GM18867 (cell line): Measurements from ENCODE around the gene CDH23.

ENCODE experiments used
- ATAC-seq: cut with Tn5 transposase; IDR thresholded peaks from one replicate; pipeline ENCODE4 v1.9.1; 2021; ENCODE audit warnings: mild to moderate bottlenecking, moderate library complexity; ENCODE audit not compliant: unreplicated experiment

The CDH23 gene

GRCh38 chr10:71852355-71852937 is 455.7 kb downstream of the CDH23 start:
- ATAC-seq = no peak

- no peak for ATAC-seq
Observed at GRCh38 chr10:71854031-71854430, 457.3 kb downstream of the CDH23 start.

DNA sequence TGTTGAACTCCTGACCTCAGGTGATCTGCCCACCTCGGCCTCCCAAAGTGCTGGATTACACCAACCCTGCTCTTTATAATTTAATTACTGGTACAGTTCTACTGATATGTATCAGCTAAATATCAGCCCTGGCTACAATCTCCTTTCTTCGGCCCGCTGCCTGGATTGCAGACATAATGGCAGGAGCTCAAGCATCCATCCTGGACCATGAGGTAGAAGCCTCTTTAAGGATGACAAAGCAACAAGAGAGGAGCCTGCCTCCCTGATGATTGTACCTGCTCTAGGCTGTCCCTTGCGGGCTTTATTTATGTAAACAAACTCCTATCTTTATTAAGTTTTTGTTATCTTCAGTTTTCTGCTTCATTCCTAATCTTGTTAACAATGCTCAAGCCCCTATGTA is 459.9 kb downstream of the CDH23 start:
- ATAC-seq = no peak

DNA sequence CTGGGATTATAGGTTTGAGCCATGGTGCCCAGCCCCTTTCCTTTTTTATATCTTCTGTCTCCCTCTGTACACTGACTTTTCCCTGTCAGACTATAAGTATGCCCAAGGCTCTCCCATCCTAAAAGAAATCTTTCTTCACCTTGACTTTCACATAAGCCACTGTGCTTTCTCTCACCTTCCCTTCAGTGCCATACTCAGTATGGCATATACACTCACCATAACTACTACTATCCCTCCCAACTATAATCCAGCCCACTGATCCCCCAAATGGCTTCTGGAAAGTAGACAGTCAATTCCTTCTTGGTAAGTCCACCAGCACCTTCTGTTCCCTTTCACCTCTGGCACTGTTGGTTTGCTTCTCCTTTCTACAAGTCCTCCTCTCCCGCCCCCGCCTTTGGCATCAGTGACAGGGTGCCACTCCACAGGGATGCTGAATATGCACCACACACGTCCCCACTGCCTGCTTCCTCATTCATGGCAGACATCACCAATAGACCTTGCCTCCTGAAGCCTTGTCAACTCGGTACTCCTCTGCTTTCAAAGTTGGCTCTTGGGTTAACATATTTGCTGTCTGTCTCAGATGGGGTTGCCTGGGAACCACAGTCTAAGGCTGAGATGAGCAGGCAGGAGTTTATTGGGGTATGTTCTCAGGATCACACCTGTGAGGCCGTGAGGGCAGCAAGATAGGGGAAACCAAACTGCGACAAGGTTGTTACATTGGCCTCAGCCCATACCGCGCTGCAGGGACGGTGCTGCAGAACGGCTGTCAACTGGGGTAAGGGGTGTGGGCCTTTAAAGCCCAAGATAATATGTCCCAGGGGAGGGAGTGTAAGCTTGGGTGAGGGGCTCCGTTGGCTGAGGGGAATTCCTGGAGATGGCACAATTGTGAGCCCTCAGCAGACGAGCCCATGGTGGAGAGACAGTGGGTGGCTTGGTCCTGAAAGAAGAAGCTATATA is 461.5 kb downstream of the CDH23 start:
- no peak for ATAC-seq

DNA sequence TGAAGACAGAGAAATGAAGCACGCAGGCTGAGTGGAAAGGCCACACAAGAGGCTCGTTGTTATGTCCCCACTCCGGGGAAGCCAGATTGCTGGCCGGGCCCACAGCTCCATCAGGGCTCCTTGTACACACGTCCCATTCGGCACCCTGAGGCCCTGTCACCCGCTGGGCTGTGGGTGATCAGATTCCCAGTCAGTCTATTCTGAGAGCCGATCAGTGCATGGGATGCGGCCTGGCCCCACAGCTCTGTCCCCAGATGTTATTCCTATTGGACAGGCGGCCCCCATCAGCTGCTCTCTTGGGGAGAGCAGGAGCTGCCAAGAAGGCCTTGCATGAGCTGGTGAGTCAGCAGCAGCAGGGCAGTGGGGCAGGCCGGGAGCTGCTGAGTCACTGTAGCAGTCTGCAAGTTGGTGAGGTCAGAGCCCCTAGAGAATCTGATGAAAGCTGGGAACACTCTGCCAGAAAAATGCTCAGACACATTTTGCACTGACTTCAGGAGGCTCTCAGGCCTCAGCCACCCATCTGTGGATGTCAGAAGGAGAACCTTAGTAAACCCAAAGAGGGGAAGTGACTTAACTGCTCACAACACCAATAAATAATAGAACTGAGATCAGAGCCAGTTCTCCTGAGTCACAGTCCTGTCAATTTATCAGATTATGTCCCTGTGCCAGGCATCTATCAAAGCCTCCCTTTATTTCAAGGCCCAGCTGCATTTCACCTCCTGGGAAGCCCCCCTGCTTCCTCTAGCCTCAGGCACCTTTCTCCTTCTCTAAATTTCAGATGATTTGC is 463.7 kb downstream of the CDH23 start:
- no peak for ATAC-seq

- no peak for ATAC-seq
Observed at GRCh38 chr10:71863203-71863602, 466.5 kb downstream of the CDH23 start.

- no peak for ATAC-seq
Observed at GRCh38 chr10:71864911-71865361, 468.2 kb downstream of the CDH23 start.
